H1 (cell line): ENCODE results near the gene CLBA1. TPM values are rescaled to one million over a fixed set of nuclear protein-coding genes. Genes with fewer than 3 reads are reported as not detected.
"Not testable (repeated sequence)": the region's sequence is repeated elsewhere in the genome, so short reads cannot be mapped to it uniquely, and the experiment has no call there.

Experiments used
- CTCF ChIA-PET: fragments of 300-600 bp; sonication (Branson Sonifier 250); formaldehyde crosslinking; loops from one replicate; lab custom pipeline; 2021; ENCODE audit not compliant: partially characterized antibody; lab: Charles Lee
- POLR2A ChIA-PET: fragments of 300-600 bp; sonication (Branson Sonifier 250); formaldehyde crosslinking; loops from one replicate; lab custom pipeline; 2021; ENCODE audit warnings: inconsistent platforms; ENCODE audit not compliant: partially characterized antibody; lab: Charles Lee
- DNase-seq, 2 experiments: peaks; one replicate each; pipeline versions ENCODE4 v3.0.0 to v3.0.0-alpha.2; 2010 to 2022; ENCODE audit warnings: low spot score in 2 of 2, low read depth in 1 of 2, mixed read lengths in 1 of 2
- FAIRE-seq: peaks from 2 replicates; lab custom pipeline; 2011; peaks lifted over from hg19 to GRCh38; lab: Jason Lieb, UNC
- H2AFZ ChIP-seq: 2 replicates; pipeline ENCODE4 v1.8.1; 2012; ENCODE audit warnings: low read length, inconsistent platforms
- H2AK5ac ChIP-seq: 2 replicates; pipeline ENCODE4 v1.6.1; 2013; ENCODE audit warnings: low read depth, low read length
- H2BK120ac ChIP-seq: replicated peaks from 2 replicates; pipeline ENCODE3; 2013; ENCODE audit warnings: low read depth, low read length, inconsistent platforms
- H2BK12ac ChIP-seq: 2 replicates; pipeline ENCODE4 v1.6.1; 2013; ENCODE audit warnings: low read depth, low read length
- H2BK15ac ChIP-seq: 2 replicates; pipeline ENCODE4 v1.6.1; 2013; ENCODE audit warnings: low read length
- H2BK20ac ChIP-seq: 2 replicates; pipeline ENCODE4 v1.6.1; 2013; ENCODE audit warnings: low read length
- H2BK5ac ChIP-seq: 2 replicates; pipeline ENCODE4 v1.6.1; 2013; ENCODE audit warnings: low read depth, low read length
- H3K14ac ChIP-seq: 2 replicates; pipeline ENCODE4 v1.6.1; 2013; ENCODE audit warnings: inconsistent platforms; ENCODE audit not compliant: insufficient read length
- H3K18ac ChIP-seq: 2 replicates; pipeline ENCODE4 v1.6.1; 2013; ENCODE audit warnings: low read length; ENCODE audit errors: extremely low read depth
- H3K23ac ChIP-seq: 2 replicates; pipeline ENCODE4 v1.6.1; 2013; ENCODE audit warnings: inconsistent platforms; ENCODE audit not compliant: insufficient read length
- H3K23me2 ChIP-seq: 2 replicates; pipeline ENCODE4 v1.6.1; 2013; ENCODE audit warnings: low read depth, low read length
- H3K27ac ChIP-seq: 2 replicates; pipeline ENCODE4 v1.6.1; 2011; ENCODE audit warnings: low read depth, low read length, inconsistent platforms
- H3K27me3 ChIP-seq, 4 experiments: replicated peaks in 1 of 4; 1 replicate in 1 of 4; 2 replicates in 3 of 4; pipeline versions ENCODE4 v1.6.1 to v1.8.1; 2011 to 2013; ENCODE audit warnings: low read length in 3 of 4, mild to moderate bottlenecking in 3 of 4, inconsistent platforms in 2 of 4, mixed read lengths in 2 of 4, moderate library complexity in 1 of 4; ENCODE audit not compliant: control insufficient read depth in 3 of 4, insufficient read depth in 3 of 4; ENCODE audit errors: extremely low read depth in 1 of 4
- H3K36me3 ChIP-seq, 4 experiments: 2 replicates each; pipeline versions ENCODE4 v1.6.1 to v1.8.1; 2011 to 2013; ENCODE audit warnings: mild to moderate bottlenecking in 4 of 4, low read length in 3 of 4, moderate library complexity in 2 of 4, control low read depth in 1 of 4, inconsistent platforms in 1 of 4; ENCODE audit not compliant: insufficient read depth in 4 of 4, control insufficient read depth in 2 of 4
- H3K4ac ChIP-seq: replicated peaks from 2 replicates; pipeline ENCODE3; 2013; ENCODE audit warnings: low read length, low read depth, mixed read lengths, inconsistent platforms; ENCODE audit not compliant: insufficient read length
- H3K4me1 ChIP-seq, 4 experiments: replicated peaks in 1 of 4; 1 replicate in 1 of 4; 2 replicates in 3 of 4; pipeline versions ENCODE4 v1.6.1 to v1.8.1; 2011 to 2013; ENCODE audit warnings: low read length in 3 of 4, inconsistent platforms in 2 of 4, mixed read lengths in 1 of 4; ENCODE audit not compliant: insufficient read depth in 4 of 4, control insufficient read depth in 3 of 4
- H3K4me2 ChIP-seq, 2 experiments: 2 replicates each; pipeline versions ENCODE4 v1.6.1 to v1.8.1; 2011 to 2013; ENCODE audit warnings: low read depth in 2 of 2, low read length in 2 of 2, control low read depth in 1 of 2, inconsistent platforms in 1 of 2, mild to moderate bottlenecking in 1 of 2; ENCODE audit not compliant: insufficient read depth in 1 of 2
- H3K4me3 ChIP-seq, 4 experiments: fragments of 200-600, 300-600 bp in 1 of 4; sonication (generic), shearing (Covaris generic), sonication (Bioruptor Twin) in 1 of 4; 2 replicates each; pipeline versions ENCODE4 v1.5.1 to v1.8.1; 2011 to 2016; ENCODE audit warnings: low read length in 4 of 4, low read depth in 3 of 4, control low read depth in 2 of 4, inconsistent platforms in 2 of 4, mild to moderate bottlenecking in 2 of 4, mixed read lengths in 1 of 4, moderate library complexity in 1 of 4; ENCODE audit not compliant: insufficient read depth in 2 of 4; ENCODE audit errors: extremely low read depth in 1 of 4
- H3K56ac ChIP-seq: replicated peaks from 2 replicates; pipeline ENCODE3; 2013; ENCODE audit warnings: low read depth, mild to moderate bottlenecking, mixed read lengths, low read length, inconsistent platforms; ENCODE audit not compliant: insufficient read length
- H3K79me1 ChIP-seq: 2 replicates; pipeline ENCODE4 v1.6.1; 2013; ENCODE audit warnings: low read depth, low read length, control low read depth
- H3K79me2 ChIP-seq, 2 experiments: 2 replicates each; pipeline versions ENCODE4 v1.6.1 to v1.8.1; 2012 to 2013; ENCODE audit warnings: low read length in 2 of 2, mild to moderate bottlenecking in 2 of 2, inconsistent platforms in 1 of 2; ENCODE audit not compliant: insufficient read depth in 2 of 2, control insufficient read depth in 1 of 2
- H3K9ac ChIP-seq, 4 experiments: replicated peaks in 1 of 4; 1 replicate in 1 of 4; 2 replicates in 3 of 4; pipeline versions ENCODE4 v1.6.1 to v1.8.1; 2011 to 2013; ENCODE audit warnings: low read depth in 3 of 4, low read length in 3 of 4, control low read depth in 2 of 4, mild to moderate bottlenecking in 2 of 4, moderate library complexity in 2 of 4, inconsistent platforms in 1 of 4; ENCODE audit errors: extremely low read depth in 1 of 4
- H3K9me3 ChIP-seq, 2 experiments: 2 replicates each; pipeline versions ENCODE4 v1.6.1 to v1.8.1; 2012 to 2013; ENCODE audit warnings: mild to moderate bottlenecking in 2 of 2, moderate library complexity in 2 of 2, control low read depth in 1 of 2, inconsistent platforms in 1 of 2, low read depth in 1 of 2, low read length in 1 of 2, mixed read lengths in 1 of 2; ENCODE audit not compliant: insufficient read depth in 2 of 2
- H4K20me1 ChIP-seq, 2 experiments: replicated peaks in 1 of 2; 2 replicates each; pipeline versions ENCODE3 to v1.8.1; 2011 to 2013; ENCODE audit warnings: inconsistent platforms in 2 of 2, low read length in 2 of 2, mild to moderate bottlenecking in 1 of 2; ENCODE audit not compliant: insufficient read depth in 2 of 2, control insufficient read depth in 1 of 2
- H4K5ac ChIP-seq: 2 replicates; pipeline ENCODE4 v1.6.1; 2013; ENCODE audit warnings: low read length, low read depth, mixed read lengths, inconsistent platforms; ENCODE audit not compliant: insufficient read length
- H4K8ac ChIP-seq: 2 replicates; pipeline ENCODE4 v1.8.0; 2013; ENCODE audit warnings: mild to moderate bottlenecking, moderate library complexity, low read length, inconsistent platforms; ENCODE audit not compliant: insufficient read depth; ENCODE audit errors: extremely low read depth
- H4K91ac ChIP-seq: replicated peaks from 2 replicates; pipeline ENCODE3; 2013; ENCODE audit warnings: low read length, mixed read lengths, inconsistent platforms; ENCODE audit not compliant: insufficient read length
- WGBS, 2 experiments: shearing (Covaris generic) in 1 of 2; methylation state at CpG; one replicate each; pipeline versions ENCODE4 v1.1.6 to v1.1.7; 2013 to 2015; ENCODE audit warnings: low lambda C conversion rate in 2 of 2, mixed read lengths in 2 of 2, inconsistent platforms in 1 of 2, low coverage in 1 of 2, missing lambda C conversion rate in 1 of 2; ENCODE audit not compliant: insufficient replicate concordance in 2 of 2, insufficient coverage in 1 of 2, insufficient read length in 1 of 2; ENCODE audit errors: extremely low coverage in 1 of 2, missing lambda C conversion rate in 1 of 2; 5-methylcytosine and 5-hydroxymethylcytosine counted together
- polyA plus RNA-seq, 7 experiments: library from polyadenylated mRNA; depleted of rRNA in 3 of 7; stranded (reverse) in 5 of 7; unstranded in 2 of 7; fragments of >200 nt in 5 of 7; fragments of 200-250 nt in 2 of 7; gene quantifications; 1 replicate in 5 of 7; 2 replicates in 1 of 7; 4 replicates in 1 of 7; pipeline versions ENCODE4 v1.2.1 to v1.2.3, GENCODE V29; 2011 to 2013; ENCODE audit warnings: missing spikeins in 2 of 7, mixed read lengths in 2 of 7
- total RNA-seq: library from RNA; stranded (reverse); fragmentation: NEBNext Ultra II Directional; extraction: Animal tissue kit (Norgen Biotek cat#: 25700); gene quantifications from 2 replicates; pipeline ENCODE4 v1.2.1, GENCODE V29; 2021

The CLBA1 gene
- total and polyA plus RNA-seq, 2 of the 8 experiments (the other 6 are each of a cell fraction or from before 2014, with no cell fraction given) = 1.6 to 2.4 TPM

GRCh38 chr14:105027718-105028117, 42.1 kb downstream of the CLBA1 start:
- not testable (repeated sequence) for H4K20me1 ChIP-seq, H3K4me1 ChIP-seq, H3K56ac ChIP-seq, H3K23me2 ChIP-seq, H4K91ac ChIP-seq, H3K14ac ChIP-seq, FAIRE-seq, H3K23ac ChIP-seq, H2AFZ ChIP-seq, DNase-seq, H3K9ac ChIP-seq, H2BK12ac ChIP-seq, H3K9me3 ChIP-seq, H2BK120ac ChIP-seq, H3K4ac ChIP-seq, H3K27me3 ChIP-seq, H3K79me2 ChIP-seq, H2BK20ac ChIP-seq, H3K18ac ChIP-seq, H4K5ac ChIP-seq, H3K4me3 ChIP-seq, H2AK5ac ChIP-seq, H3K27ac ChIP-seq, H3K79me1 ChIP-seq, H2BK15ac ChIP-seq, H3K4me2 ChIP-seq, H4K8ac ChIP-seq, H2BK5ac ChIP-seq, H3K36me3 ChIP-seq
- CTCF ChIA-PET = interaction anchor here (0.7 to 2.6 kb wide), 9 partner anchors 8 to 462 kb away, joined by 3 to 11 read pairs (median 3); no protein-coding TSS in a partner anchor
- POLR2A ChIA-PET = interaction anchor here (1.8 kb wide), 1 partner anchor 12 kb away, joined by 4 read pairs; no protein-coding TSS in a partner anchor
- 88% methylated on average over 4 of the region's 4 CpGs; no CpG with 5 or more reads in 1 of the 2 experiments for WGBS, 2 experiments
